ENCODE measurements around the gene AURKA.

GRCh38 chr20:56424931-56425330 lies 32.9 kb upstream of the AURKA start:
- TF ChIP-seq CTCF (IDR thresholded peaks at IDR 0.05; ENCODE audit: insufficient read depth, low read length, poor library complexity, severe bottlenecking) (no peak), EZH2phosphoT487 (conservative IDR thresholded peaks at IDR 0.05; ENCODE audit: low read length) (no peak)

Data from SU-DHL-6 (cell line).